Amygdala (tissue), 56 donors: Measurements from ENCODE around the gene SLC26A11.
"Not testable (repeated sequence)": the region's sequence is repeated elsewhere in the genome, so short reads cannot be mapped to it uniquely, and the experiment has no call there.

Source experiments
- DNase-seq, 56 donors: peaks; one replicate each; lab custom pipeline; 2025; lab: John Stamatoyannopoulos, UW

The SLC26A11 gene

DNA sequence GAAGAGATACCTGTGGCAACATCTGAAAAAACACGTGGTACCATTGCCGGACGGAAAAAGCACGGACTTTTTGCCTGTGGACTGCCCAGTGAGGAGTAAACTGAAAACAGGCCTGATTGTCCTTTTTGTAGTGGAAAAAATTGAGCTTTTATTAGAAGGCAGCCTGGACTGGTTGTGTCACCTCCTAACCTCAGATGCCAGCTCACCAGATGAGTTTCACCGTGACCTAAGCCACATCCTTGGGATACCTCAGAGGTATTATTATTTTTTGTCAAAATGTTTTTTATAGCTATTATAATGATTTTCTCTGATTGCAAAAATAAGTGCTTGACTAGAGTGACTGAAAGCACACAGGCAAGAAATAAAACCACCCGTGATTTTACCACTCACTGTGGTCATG is 75.3 kb downstream of the SLC26A11 start:
- no peak for DNase-seq

DNA sequence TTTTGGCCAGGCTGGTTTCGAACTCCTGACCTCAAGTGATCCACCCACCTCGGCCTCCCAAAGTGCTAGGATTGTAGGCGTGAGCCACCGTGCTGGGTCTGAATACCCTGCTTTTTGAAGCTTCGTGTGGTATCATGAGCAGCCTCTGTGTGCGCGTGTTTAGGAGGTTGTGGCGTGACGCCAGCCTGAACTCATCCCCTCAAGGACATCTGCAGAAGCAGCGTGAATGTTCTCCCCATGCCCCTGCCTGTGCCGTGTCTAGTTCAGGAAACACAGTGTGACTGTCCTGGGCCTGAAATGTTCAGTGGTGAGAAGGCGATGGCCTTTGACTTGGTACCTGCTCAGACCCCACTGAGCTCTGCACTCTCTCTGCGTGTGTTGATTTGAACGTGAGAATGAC is 76.0 kb downstream of the SLC26A11 start:
- DNase-seq: no peak

DNA sequence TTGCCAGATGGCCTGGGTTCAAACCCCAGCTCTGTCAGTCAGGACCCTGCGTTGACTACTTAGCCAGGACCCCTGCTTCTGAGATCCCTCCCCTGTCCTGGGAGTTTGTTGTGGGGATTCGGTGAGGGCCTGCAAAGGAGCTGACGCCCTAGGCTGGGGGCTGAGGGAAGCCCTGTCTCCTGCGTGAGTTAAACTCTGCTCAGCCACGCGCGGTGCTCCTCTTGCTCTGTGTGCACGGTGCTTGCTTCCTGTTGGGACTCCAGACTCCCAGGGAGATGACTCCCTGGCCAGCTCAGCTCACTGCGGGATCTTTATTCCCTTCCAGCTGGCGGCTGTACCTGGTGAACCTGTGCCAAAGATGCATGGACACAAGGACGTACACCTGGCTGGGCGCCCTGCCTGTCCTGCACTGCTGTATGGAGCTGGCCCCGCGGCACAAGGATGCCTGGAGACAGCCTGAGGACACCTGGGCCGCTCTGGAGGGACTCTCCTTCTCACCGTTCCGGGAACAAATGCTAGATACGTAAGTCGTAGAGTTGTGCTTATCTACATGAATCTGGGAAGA is 77.9 kb downstream of the SLC26A11 start:
- no peak for DNase-seq

DNA sequence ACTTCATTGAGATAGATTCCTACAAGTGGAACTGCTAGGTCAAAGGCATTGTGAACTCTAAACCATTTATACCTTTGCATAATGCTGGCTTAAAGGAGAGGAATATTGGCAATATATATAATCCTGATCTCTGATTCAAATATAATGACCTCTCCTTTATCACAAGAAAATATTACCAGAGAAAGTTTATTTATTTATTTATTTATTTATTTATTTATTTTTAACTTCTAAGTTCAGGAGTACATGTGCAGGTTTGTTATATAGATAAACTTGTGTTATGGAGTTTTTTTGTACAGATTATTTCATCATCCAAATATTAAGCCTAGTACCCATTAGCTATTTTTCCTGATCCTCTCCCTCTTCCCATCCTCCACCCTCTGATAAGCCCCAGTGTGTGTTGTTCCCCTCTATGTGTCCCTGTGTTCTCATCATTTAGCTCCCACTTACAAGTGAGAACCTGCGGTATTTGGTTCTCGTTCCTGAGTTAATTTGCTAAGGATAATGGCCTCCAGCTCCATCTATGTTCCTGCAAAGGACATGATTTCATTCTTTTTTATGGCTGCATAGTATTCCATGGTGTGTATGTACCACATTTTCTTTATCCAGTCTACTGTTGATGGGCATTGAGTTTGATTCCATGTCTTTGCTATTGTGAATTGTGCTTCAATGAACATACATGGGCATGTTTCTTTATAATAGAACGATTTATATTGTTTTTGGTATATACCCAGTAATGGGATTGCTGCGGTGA is 79.3 kb downstream of the SLC26A11 start:
- DNase-seq: not testable (repeated sequence)

DNA sequence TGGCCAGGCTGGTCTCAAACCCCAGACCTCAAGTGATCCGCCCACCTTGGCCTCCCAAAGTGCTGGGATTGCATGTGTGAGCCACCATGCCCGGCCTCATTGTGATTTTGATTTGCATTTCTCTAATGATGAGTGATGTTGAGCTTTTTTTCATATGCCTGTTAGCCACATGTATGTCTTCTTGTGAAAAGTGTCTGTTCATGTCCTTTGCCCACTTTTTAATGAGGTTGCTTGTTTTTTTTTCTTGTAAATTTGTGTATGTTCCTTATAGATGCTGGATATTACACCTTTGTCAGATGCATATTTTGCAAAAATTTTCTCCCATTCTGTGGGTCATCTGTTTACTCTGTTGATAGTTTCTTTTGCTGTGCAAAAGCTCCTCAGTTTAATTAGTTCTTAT is 80.5 kb downstream of the SLC26A11 start:
- not testable (repeated sequence) for DNase-seq
